Neutrophil (primary cell): Measurements from ENCODE around the gene CALM1.

Source experiments
- H3K27ac ChIP-seq: fragments of 200-600 bp; sonication (generic); 2 replicates; pipeline ENCODE4 v1.5.1; 2016; ENCODE audit warnings: mild to moderate bottlenecking, moderate library complexity
- H3K27me3 ChIP-seq: fragments of 200-600 bp; sonication (generic); 2 replicates; pipeline ENCODE4 v1.6.0; 2016; ENCODE audit warnings: mild to moderate bottlenecking
- H3K36me3 ChIP-seq: fragments of 200-600 bp; sonication (generic); 2 replicates; pipeline ENCODE4 v1.5.1; 2017
- H3K4me1 ChIP-seq, 2 experiments: fragments of 200-600 bp in 1 of 2; sonication (generic) in 1 of 2; 1 replicate in 1 of 2; 2 replicates in 1 of 2; pipeline versions ENCODE4 v1.5.1 to v1.6.1; 2013 to 2016; ENCODE audit warnings: low read depth in 1 of 2, low read length in 1 of 2, mild to moderate bottlenecking in 1 of 2, moderate library complexity in 1 of 2; ENCODE audit not compliant: control insufficient read depth in 1 of 2, insufficient read depth in 1 of 2
- H3K4me3 ChIP-seq, 2 experiments: fragments of 200-600 bp in 1 of 2; sonication (generic) in 1 of 2; 1 replicate in 1 of 2; 2 replicates in 1 of 2; pipeline ENCODE4 v1.5.1; 2013 to 2016; ENCODE audit warnings: low read depth in 1 of 2, low read length in 1 of 2, mild to moderate bottlenecking in 1 of 2, moderate library complexity in 1 of 2
- H3K9me3 ChIP-seq: fragments of 200-600 bp; sonication (generic); 2 replicates; pipeline ENCODE4 v1.5.1; 2016
- CTCF ChIP-seq: fragments of 200-600 bp; sonication (generic); IDR thresholded peaks from 2 replicates; pipeline ENCODE4 v1.5.1; 2016; ENCODE audit warnings: antibody characterized with exemption

CALM1 gene

GRCh38 chr14:90438841-90439240 is 42.0 kb downstream of the CALM1 start:
- Histone ChIP-seq H3K27ac (no peak overlapping the region), H3K36me3 (no peaks in the 10 kb centered on the region), H3K27me3 (peaks cover 6% of the 10 kb centered on the region), H3K9me3 (no peaks in the 10 kb centered on the region), H3K4me1 (no peaks in the 10 kb centered on the region), H3K4me3 (no peak overlapping the region)
- no peak for TF ChIP-seq CTCF

- TF ChIP-seq CTCF: no peak
- Histone ChIP-seq H3K4me3 (no peak overlapping the region), H3K9me3 (no peaks in the 10 kb centered on the region), H3K27me3 (peaks cover 6% of the 10 kb centered on the region), H3K36me3 (no peaks in the 10 kb centered on the region), H3K27ac (no peak overlapping the region), H3K4me1 (peaks cover 0 to 6% of the 10 kb centered on the region in 2 experiments)
These were observed 43.2 kb downstream of the CALM1 start for GRCh38 chr14:90440021-90440451.

GRCh38 chr14:90440592-90440991 is 43.8 kb downstream of the CALM1 start:
- Histone ChIP-seq H3K9me3 (no peaks in the 10 kb centered on the region), H3K27ac (no peak overlapping the region), H3K4me3 (no peak overlapping the region), H3K27me3 (peaks cover 6% of the 10 kb centered on the region), H3K36me3 (no peaks in the 10 kb centered on the region), H3K4me1 (peaks cover 0 to 6% of the 10 kb centered on the region in 2 experiments)
- TF ChIP-seq CTCF: no peak

GRCh38 chr14:90442388-90442787 is 45.6 kb downstream of the CALM1 start:
- Histone ChIP-seq H3K4me3 (no peak overlapping the region), H3K4me1 (peaks cover 0 to 6% of the 10 kb centered on the region in 2 experiments), H3K27me3 (peaks cover 6% of the 10 kb centered on the region), H3K27ac (no peak overlapping the region), H3K36me3 (no peaks in the 10 kb centered on the region), H3K9me3 (no peaks in the 10 kb centered on the region)
- no peak for TF ChIP-seq CTCF

GRCh38 chr14:90443161-90444076 is 46.6 kb downstream of the CALM1 start:
- Histone ChIP-seq H3K36me3 (no peaks in the 10 kb centered on the region), H3K9me3 (no peaks in the 10 kb centered on the region), H3K4me3 (no peak overlapping the region), H3K27ac (no peak overlapping the region), H3K4me1 (peaks cover 0 to 6% of the 10 kb centered on the region in 2 experiments), H3K27me3 (peaks cover 6% of the 10 kb centered on the region)
- no peak for TF ChIP-seq CTCF
